Activated naive CD8-positive, alpha-beta T cell treated with anti-CD3 and anti-CD28 coated beads for 36 hours (primary cell): ENCODE measurements around the gene HOPX. TPM values are rescaled to one million over a fixed set of nuclear protein-coding genes. Genes with fewer than 3 reads are reported as not detected.
"Not testable (repeated sequence)": the region's sequence is repeated elsewhere in the genome, so short reads cannot be mapped to it uniquely, and the experiment has no call there.

ENCODE experiments used
- DNase-seq: peaks from one replicate; pipeline ENCODE4 v3.0.0; 2021
- H3K27ac Mint-ChIP-seq: one replicate; pipeline ENCODE4 v1.8.0; 2022; ENCODE audit warnings: mild to moderate bottlenecking, moderate library complexity, mixed read lengths
- H3K27me3 Mint-ChIP-seq: one replicate; pipeline ENCODE4 v1.8.0; 2022; ENCODE audit warnings: mild to moderate bottlenecking, mixed read lengths
- H3K36me3 Mint-ChIP-seq: one replicate; pipeline ENCODE4 v1.8.0; 2021; ENCODE audit warnings: mild to moderate bottlenecking, mixed read lengths
- H3K4me1 Mint-ChIP-seq: one replicate; pipeline ENCODE4 v1.8.0; 2021; ENCODE audit warnings: mixed read lengths
- H3K4me3 Mint-ChIP-seq: one replicate; pipeline ENCODE4 v1.8.0; 2022; ENCODE audit warnings: mild to moderate bottlenecking, moderate library complexity, mixed read lengths
- H3K9me3 Mint-ChIP-seq: one replicate; pipeline ENCODE4 v1.8.0; 2022; ENCODE audit warnings: mixed read lengths
- total RNA-seq, 2 experiments: library from RNA; stranded (reverse); gene quantifications; one replicate each; pipeline ENCODE4 v1.2.3, GENCODE V29; 2021

The HOPX gene
- total RNA-seq, 2 experiments from 2014 or later: 16.5 to 18.1 TPM

DNA sequence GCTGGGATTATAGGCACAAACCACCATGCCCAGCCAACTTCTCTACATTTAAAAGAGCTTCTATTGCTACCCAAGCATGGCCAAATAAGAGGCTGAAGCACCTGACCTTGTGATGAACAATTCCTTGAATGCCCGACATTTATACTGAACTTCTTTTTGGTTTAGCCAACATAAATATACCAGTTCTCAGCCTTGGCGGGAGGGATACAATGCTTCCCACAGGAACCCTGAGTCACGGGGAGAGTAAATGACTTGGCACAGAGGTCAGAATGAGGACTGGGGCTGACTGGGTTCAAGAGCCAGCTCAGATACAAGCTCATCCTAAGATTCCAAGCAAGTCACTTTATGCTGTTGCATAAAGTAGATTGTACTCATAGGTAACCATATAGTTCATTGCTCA, 6.1 kb downstream of the HOPX start:
- no peak overlapping the region for H3K4me3 Mint-ChIP-seq
- H3K27ac Mint-ChIP-seq: no peak overlapping the region
- peaks cover 2% of the 10 kb centered on the region for H3K4me1 Mint-ChIP-seq
- peaks cover 28% of the 10 kb centered on the region for H3K27me3 Mint-ChIP-seq
- no peak for DNase-seq
- no peaks in the 10 kb centered on the region for H3K36me3 Mint-ChIP-seq
- no peaks in the 10 kb centered on the region for H3K9me3 Mint-ChIP-seq

DNA sequence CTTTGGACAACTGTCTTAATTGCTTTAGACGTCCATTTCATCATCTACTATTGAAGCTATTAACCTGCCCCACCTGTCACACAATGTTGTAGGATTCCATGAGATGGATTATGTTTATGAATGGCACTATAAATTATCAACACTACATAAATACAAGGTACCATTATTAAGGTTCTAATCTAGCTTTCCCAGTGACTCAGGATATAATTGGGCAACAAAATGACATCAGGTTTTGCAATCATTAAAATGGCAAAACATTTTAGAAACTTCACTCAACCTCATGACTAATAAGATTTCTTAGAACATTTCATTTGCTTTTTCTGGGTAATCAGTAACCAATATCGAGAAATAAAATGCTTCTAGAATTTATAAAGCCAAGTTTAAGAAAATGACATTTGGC, 9.2 kb downstream of the HOPX start:
- H3K4me3 Mint-ChIP-seq: no peak overlapping the region
- H3K27me3 Mint-ChIP-seq: peaks cover 25% of the 10 kb centered on the region
- H3K9me3 Mint-ChIP-seq: peaks cover 8% of the 10 kb centered on the region
- DNase-seq: no peak
- no peaks in the 10 kb centered on the region for H3K4me1 Mint-ChIP-seq
- H3K36me3 Mint-ChIP-seq: no peaks in the 10 kb centered on the region
- no peak overlapping the region for H3K27ac Mint-ChIP-seq

DNA sequence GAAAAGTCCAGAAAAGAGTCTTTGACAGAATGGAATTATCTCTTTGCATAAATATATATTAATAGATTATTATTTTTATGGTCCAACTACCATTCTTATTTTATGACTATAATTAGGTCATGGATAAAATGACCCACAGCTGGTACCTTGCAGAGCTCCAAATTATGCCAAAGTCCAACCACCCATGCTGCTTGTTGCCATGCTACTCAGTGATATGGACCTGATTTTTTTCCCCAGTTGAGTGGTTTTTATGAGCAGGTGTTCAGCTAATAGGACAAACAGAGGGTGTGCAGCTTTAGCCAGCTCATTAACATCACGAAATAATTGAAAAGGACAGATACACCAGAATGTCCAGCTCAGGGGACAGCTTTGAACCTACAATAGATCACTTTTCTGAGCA, 9.7 kb downstream of the HOPX start:
- Mint-ChIP-seq H3K4me1 (no peaks in the 10 kb centered on the region), H3K36me3 (no peaks in the 10 kb centered on the region), H3K9me3 (peaks cover 8% of the 10 kb centered on the region), H3K4me3 (no peak overlapping the region), H3K27ac (no peak overlapping the region), H3K27me3 (peaks cover 30% of the 10 kb centered on the region)
- DNase-seq: no peak

DNA sequence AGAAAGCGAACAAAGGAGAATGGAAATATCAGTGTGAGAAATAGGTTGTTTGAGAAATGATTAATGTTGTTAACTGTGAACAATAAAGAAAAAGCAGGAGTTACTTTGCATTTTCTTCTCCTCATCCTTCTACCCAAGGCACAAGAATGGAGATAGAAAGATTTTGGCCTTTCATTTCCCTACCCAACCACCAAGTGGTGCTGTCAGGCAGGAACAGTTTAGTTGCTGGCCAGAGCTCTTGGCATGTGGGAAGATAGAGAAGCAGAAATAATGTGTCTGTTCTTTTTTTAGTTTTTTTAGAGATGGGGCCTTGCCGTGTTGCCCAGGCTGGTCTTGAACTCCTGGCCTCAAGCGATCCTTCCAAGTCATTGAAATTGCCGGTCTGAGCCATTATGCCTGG, 12.8 kb downstream of the HOPX start:
- no peaks in the 10 kb centered on the region for H3K36me3 Mint-ChIP-seq
- H3K9me3 Mint-ChIP-seq: peaks cover 8% of the 10 kb centered on the region
- H3K4me3 Mint-ChIP-seq: no peak overlapping the region
- peaks cover 45% of the 10 kb centered on the region for H3K27me3 Mint-ChIP-seq
- peaks cover 3% of the 10 kb centered on the region for H3K4me1 Mint-ChIP-seq
- H3K27ac Mint-ChIP-seq: no peak overlapping the region
- no peak for DNase-seq

DNA sequence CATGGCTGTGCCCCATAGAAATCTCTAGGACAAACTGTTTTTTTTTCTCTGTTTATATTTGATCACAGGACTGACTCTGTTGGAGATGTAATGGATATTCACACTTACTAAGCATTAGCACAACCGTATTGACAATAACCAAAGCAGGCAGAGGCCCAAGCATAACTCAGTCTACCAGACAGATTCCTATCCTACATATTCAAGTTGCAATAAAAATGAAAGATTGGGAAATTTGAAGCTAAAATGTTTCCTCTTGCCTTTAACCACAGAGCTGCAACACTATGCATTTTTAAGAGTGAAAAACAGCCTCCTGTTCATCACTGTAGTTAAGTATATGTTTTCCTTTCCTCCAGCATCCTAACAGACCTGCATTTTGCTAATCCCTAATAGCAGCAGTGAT, 13.7 kb downstream of the HOPX start:
- not testable (repeated sequence) for H3K4me1 Mint-ChIP-seq, DNase-seq, H3K9me3 Mint-ChIP-seq, H3K27ac Mint-ChIP-seq, H3K36me3 Mint-ChIP-seq, H3K4me3 Mint-ChIP-seq
- H3K27me3 Mint-ChIP-seq: peaks cover 47% of the 10 kb centered on the region

DNA sequence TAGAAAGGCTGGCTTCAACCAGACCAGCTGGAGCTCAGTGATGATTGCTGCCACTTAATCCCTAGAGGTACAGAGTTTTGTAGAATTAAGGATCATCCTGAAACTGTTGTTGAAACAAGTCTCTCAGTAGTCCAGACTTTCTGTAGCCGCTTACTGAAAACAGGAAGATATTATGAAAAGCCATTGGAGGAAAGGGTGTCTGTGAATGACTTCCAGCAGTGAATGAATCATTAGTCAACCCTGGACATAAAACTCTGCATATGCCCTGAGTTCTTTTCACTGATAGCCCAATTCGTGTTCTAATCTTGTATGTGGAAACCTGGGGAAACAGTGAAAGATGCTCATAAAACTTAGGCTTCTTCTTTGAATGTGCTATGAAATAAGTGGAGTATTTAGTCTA, 14.8 kb downstream of the HOPX start:
- H3K27me3 Mint-ChIP-seq: peaks cover 58% of the 10 kb centered on the region
- H3K4me1 Mint-ChIP-seq: peaks cover 3% of the 10 kb centered on the region
- no peak for DNase-seq
- H3K36me3 Mint-ChIP-seq: no peaks in the 10 kb centered on the region
- H3K27ac Mint-ChIP-seq: no peak overlapping the region
- peaks cover 8% of the 10 kb centered on the region for H3K9me3 Mint-ChIP-seq
- H3K4me3 Mint-ChIP-seq: no peak overlapping the region

DNA sequence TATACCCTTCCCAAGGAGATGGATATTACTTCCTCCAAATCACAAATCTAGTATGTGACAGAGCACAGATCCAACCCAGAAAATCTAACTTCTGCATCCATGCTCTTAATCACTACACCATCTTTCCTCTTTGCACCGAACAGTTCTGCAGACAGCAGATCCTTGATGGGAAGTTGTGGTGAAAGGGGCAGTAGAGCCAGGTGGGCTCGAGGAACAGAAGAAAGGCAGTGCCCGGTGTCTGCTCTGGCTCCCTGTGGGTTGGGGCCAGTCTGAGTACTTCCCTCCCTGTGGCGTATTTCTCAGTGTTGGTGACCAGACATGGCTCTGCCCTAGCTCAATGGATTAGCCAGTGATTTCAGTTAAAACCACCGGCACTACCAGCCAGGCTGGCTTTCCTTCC, 15.3 kb downstream of the HOPX start:
- DNase-seq: no peak
- no peaks in the 10 kb centered on the region for H3K36me3 Mint-ChIP-seq

DNA sequence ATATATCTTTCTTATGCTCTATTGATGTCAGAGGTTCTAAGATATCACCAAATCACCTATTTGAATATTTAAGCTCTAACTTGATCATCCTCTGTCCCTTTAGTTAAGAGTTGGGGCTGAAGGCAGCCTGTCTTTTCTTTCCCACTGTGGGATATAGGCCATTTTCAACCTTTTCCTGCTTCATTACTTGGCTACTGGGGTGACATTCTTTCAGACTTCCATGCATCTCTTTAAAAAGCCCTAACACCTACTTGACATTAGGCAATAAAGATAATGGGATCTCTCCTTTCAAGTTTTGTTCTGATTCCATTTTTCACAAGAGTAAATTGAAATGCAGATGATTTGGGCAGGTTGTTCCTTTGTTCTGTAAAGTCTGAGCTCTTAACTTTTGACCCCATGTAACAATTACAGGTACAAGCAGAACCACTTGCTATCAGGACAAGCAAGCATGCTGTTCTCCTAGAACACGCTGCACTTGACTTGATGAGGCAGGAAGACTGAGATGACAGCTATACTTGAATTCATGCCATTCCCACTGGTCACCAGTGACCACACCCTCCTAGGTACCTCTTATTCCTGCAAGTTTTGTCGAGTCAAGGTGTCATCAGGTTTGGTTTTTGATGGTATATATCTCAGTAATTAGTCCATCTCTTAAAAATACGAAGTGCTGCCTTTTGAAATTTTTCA, 18.2 kb downstream of the HOPX start:
- Mint-ChIP-seq H3K27ac (no peak overlapping the region), H3K36me3 (no peaks in the 10 kb centered on the region), H3K4me3 (no peak overlapping the region), H3K9me3 (no peaks in the 10 kb centered on the region), H3K27me3 (peaks cover 83% of the 10 kb centered on the region), H3K4me1 (peaks cover 3% of the 10 kb centered on the region)
- no peak for DNase-seq

More for the DNA sequence above, 15.3 kb downstream of the HOPX start:
- H3K9me3 Mint-ChIP-seq: peaks cover 8% of the 10 kb centered on the region
- peaks cover 60% of the 10 kb centered on the region for H3K27me3 Mint-ChIP-seq
- H3K27ac Mint-ChIP-seq: no peak overlapping the region
- peaks cover 3% of the 10 kb centered on the region for H3K4me1 Mint-ChIP-seq
- no peak overlapping the region for H3K4me3 Mint-ChIP-seq

DNA sequence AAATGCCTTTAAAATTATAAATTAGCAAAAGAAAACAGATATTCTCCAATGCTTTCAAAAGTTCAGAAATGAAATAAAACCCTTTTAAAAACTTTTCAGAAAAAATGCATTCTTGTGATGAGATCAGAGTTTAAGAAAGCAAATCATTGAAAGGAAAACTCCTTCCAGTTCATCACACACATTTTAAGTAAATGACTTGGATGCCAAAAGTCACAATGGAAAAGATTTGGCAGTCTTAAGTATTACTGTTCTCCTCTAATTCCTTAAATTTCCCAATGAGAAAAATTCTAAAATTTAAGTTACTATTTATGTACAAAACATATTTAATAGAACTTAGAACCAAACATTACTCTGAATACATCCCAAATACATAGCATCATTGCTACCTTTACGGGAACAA, 21.1 kb downstream of the HOPX start:
- H3K4me3 Mint-ChIP-seq: no peak overlapping the region
- H3K9me3 Mint-ChIP-seq: no peaks in the 10 kb centered on the region
- no peak for DNase-seq
- no peaks in the 10 kb centered on the region for H3K36me3 Mint-ChIP-seq
- H3K27ac Mint-ChIP-seq: no peak overlapping the region
- H3K27me3 Mint-ChIP-seq: peaks cover 79% of the 10 kb centered on the region
- H3K4me1 Mint-ChIP-seq: peaks cover 10% of the 10 kb centered on the region

DNA sequence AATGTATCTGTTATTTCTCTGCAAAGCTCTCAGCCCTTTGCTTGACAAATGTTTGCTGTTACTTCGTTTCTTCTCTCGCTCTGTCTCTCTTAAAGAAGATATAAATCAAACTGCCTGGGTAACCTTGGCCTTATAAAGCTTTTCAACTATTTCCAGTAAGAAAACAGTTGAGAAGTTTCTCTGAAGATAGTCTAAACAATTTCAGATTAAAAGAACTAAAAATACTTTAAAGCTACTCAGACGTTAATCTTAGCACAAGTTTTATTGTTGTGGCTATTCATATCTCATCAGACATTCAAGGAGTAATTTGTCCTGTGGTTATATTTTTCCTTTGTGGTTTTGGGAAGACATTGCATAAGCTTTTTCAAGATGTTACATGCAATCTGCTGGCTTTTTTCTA, 22.6 kb downstream of the HOPX start:
- no peak for DNase-seq
- H3K27me3 Mint-ChIP-seq: peaks cover 66% of the 10 kb centered on the region
- no peaks in the 10 kb centered on the region for H3K36me3 Mint-ChIP-seq
- H3K4me1 Mint-ChIP-seq: peaks cover 24% of the 10 kb centered on the region
- H3K9me3 Mint-ChIP-seq: no peaks in the 10 kb centered on the region
- H3K4me3 Mint-ChIP-seq: no peak overlapping the region
- no peak overlapping the region for H3K27ac Mint-ChIP-seq

DNA sequence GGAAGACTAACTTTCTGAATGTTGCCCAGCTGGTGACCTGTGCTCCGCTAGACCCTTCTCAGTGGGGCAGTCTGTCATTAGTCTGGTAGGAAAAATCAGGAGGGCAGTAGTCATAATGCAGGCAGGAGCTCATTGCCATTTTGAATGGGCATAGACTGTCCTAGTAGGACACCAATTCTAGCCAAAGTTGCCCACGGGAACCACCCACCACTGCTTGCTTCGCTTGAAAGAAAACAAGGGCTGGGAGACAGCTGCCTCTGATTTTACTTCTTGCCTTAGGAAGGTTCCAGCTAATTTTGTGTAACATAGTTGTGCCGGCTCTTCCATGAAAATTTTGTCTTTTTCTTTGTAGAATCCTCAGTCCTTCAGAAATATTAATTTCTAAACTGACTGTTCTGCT, 23.3 kb downstream of the HOPX start:
- H3K4me1 Mint-ChIP-seq: peaks cover 29% of the 10 kb centered on the region
- H3K27ac Mint-ChIP-seq: no peak overlapping the region
- H3K27me3 Mint-ChIP-seq: peaks cover 62% of the 10 kb centered on the region
- H3K4me3 Mint-ChIP-seq: no peak overlapping the region
- no peak for DNase-seq
- H3K36me3 Mint-ChIP-seq: no peaks in the 10 kb centered on the region
- no peaks in the 10 kb centered on the region for H3K9me3 Mint-ChIP-seq

DNA sequence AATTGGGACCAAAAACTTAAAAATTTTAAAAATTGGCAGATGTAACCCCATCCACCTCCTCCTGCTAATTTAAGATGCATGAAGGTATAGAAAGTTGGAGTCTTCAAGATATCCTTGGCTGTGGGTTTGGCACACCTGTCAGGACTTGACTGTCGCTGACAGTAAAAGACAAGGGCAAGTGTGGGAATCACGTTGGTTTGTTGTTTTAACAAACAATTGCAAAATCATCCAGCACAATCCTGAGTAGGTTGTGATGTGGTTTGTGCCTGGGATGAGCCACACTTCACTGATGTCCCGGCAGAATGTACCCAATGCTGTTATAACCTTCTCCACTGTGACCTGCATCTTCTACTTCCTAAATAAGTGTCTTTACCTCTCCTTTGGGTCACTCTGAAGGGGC, 24.0 kb downstream of the HOPX start:
- Mint-ChIP-seq H3K4me3 (no peak overlapping the region), H3K9me3 (no peaks in the 10 kb centered on the region), H3K27ac (no peak overlapping the region), H3K36me3 (no peaks in the 10 kb centered on the region), H3K4me1 (peaks cover 34% of the 10 kb centered on the region), H3K27me3 (peaks cover 55% of the 10 kb centered on the region)
- no peak for DNase-seq

DNA sequence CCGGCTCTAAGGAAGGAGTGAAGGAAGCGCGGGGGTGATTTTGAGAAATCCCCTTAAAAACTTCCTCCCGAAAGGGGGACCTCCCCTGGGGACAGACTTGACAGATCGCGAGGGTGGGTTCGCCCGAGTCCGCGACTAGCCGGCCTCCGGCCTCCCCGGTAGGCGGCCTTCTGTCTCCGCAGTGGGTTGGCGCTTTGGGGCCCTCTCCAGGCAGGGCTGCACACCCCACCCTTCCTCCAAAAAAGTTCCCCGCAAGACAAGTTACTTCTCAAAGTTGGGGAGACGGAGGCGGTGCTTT, 24.8 kb downstream of the HOPX start:
- Mint-ChIP-seq H3K36me3 (peaks cover 1% of the 10 kb centered on the region), H3K27me3 (peaks cover 47% of the 10 kb centered on the region), H3K4me3 (peak overlapping the region; percentile 65), H3K9me3 (no peaks in the 10 kb centered on the region), H3K4me1 (peaks cover 43% of the 10 kb centered on the region), H3K27ac (no peak overlapping the region)
- peak; percentile 61 for DNase-seq

DNA sequence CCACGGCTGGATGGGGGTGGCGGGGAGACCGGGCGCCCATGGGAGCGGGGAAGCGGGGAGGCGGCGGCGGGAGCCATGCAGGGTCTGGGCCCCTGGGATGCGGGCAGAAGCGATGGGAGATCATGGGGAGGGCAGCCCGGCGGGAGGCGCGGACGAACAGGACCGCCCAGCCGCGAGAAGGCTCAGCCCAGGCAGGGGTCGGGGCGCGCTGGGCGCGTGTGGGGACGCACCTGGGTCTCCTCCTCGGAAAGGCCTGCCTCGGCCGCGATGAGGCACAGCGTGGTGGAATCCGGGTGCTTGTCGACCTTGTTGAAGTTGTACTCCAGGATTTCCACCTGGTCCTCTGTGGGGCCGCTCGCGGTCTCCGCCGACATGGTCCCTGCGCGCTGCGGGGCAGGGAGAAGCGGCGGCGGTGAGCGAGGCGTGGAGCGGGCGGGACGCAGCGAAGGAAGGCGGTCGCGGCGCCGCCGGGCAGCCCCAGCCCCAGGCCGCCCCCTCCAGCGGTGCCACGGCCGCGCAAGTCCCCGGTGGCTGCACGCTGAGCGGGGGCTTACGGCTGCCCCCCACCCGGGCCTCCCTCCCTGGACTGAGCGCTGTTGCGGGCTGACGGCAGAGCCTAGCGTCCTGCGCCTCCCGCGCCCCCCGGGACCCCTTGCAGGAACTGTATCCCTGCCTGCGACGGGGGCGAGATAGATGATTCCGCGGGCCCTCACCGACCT, 25.3 kb downstream of the HOPX start:
- Mint-ChIP-seq H3K27me3 (peaks cover 45% of the 10 kb centered on the region), H3K9me3 (no peaks in the 10 kb centered on the region), H3K27ac (peak overlapping the region; percentile 81), H3K36me3 (peaks cover 1% of the 10 kb centered on the region), H3K4me1 (peaks cover 47% of the 10 kb centered on the region), H3K4me3 (peak overlapping the region; percentile 85)
- DNase-seq: peak; percentile 37

DNA sequence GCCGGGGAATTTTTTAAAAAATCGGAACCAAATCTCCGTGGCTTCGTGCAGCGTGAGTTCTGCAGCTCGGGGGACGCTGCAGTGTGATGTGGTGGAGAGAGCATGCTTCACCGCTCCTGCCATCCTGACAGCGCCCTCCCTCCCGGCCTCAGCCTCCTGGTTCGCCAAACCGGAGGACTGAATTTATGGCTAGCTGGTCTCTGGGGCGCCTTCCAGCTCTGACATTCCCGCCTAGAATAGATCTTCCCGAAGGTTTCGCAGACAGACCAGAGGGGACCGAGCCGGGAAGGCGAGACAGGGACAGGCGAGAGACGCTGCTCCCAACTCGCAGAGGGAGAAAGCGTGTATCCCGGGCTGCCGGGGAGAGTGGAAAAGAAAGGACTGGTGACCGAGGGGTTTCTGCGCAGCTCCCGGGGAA, 25.9 kb downstream of the HOPX start:
- Mint-ChIP-seq H3K27me3 (peaks cover 41% of the 10 kb centered on the region), H3K27ac (peak overlapping the region; percentile 81), H3K9me3 (no peaks in the 10 kb centered on the region), H3K36me3 (peaks cover 2% of the 10 kb centered on the region), H3K4me3 (peak overlapping the region; percentile 85), H3K4me1 (peaks cover 53% of the 10 kb centered on the region)
- peak; percentile 22 for DNase-seq

DNA sequence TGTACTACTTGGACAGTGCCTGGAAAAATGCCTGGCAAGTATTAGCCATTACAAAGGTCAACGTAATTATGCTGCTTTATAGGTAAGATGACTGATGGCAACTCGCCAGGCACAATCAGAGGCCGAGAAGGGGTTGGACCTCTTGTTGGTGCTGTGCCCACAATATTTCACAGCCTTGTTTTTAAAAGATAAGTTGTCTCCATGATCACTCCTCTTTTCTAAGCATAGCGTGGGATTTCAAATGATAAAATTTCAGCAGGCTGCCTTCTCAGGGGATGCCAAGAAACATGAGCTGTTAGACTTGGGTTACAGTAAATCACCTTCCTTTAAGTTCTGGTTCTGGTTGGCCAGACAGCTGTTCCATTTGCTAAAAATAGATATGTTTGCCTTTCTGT, 26.9 kb downstream of the HOPX start:
- peak overlapping the region; percentile 81 for H3K27ac Mint-ChIP-seq

More for the DNA sequence above, 26.9 kb downstream of the HOPX start:
- H3K27me3 Mint-ChIP-seq: peaks cover 34% of the 10 kb centered on the region
- H3K36me3 Mint-ChIP-seq: peaks cover 10% of the 10 kb centered on the region
- H3K9me3 Mint-ChIP-seq: no peaks in the 10 kb centered on the region
- no peak for DNase-seq
- peaks cover 61% of the 10 kb centered on the region for H3K4me1 Mint-ChIP-seq
- H3K4me3 Mint-ChIP-seq: peak overlapping the region; percentile 85
